ENCODE measurements around the gene SLC36A4. TPM values are rescaled to one million over a fixed set of nuclear protein-coding genes. Genes with fewer than 3 reads are reported as not detected.
"Not testable (repeated sequence)": the region's sequence is repeated elsewhere in the genome, so short reads cannot be mapped to it uniquely, and the experiment has no call there.

SLC36A4 gene
- total and polyA plus RNA-seq, 7 experiments from 2014 or later = 12.0 to 29.8 (median 20.2) TPM

DNA sequence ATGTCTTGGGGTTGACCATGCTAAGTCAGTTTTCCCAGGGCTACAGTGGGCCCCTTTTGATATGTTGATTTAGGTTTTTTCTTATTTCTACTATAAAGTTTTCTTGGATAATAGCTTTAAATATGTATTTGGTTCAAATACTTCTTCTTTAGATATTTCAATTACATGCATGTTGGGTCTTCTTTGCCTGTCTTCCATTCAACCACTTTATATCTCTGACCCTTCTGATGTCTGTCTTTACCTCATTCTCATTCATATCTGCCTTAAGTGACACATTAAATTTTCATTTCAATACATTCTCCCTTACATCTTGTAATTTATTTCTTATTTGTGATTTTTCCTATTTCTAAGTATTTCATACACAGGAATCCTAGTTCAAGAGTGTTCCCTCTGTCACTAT is 10.5 kb downstream of the SLC36A4 start:
- peaks cover 2 to 18% (median 6%) of the 10 kb centered on the region in 7 donors for H3K4me1 Mint-ChIP-seq
- peaks cover 4 to 19% (median 8%) of the 10 kb centered on the region in 11 donors for H3K9me3 Mint-ChIP-seq
- no peak overlapping the region for H3K4me3 Mint-ChIP-seq
- no peak overlapping the region for H3K27ac Mint-ChIP-seq
- POLR2A ChIA-PET = no interaction called here
- Histone ChIP-seq H3K4me1 (ENCODE audit: control insufficient read depth in 2 of 2, insufficient read depth in 2 of 2, low read length in 2 of 2) (no peaks in the 10 kb centered on the region), H3K36me3 (ENCODE audit: control insufficient read depth in 2 of 3, insufficient read depth in 3 of 3, low read length in 3 of 3) (peaks cover 0 to 6% (median 0%) of the 10 kb centered on the region in 3 experiments), H3K4me3 (ENCODE audit: low read length) (no peak overlapping the region), H3K9me3 (ENCODE audit: control insufficient read depth in 2 of 3, low read length in 3 of 3) (peaks cover 0 to 6% (median 0%) of the 10 kb centered on the region in 3 experiments), H3K27me3 (ENCODE audit: control insufficient read depth in 2 of 2, insufficient read depth in 2 of 2, low read length in 2 of 2) (no peaks in the 10 kb centered on the region), H3K27ac (ENCODE audit: low read depth, low read length) (no peak overlapping the region)
- intact Hi-C loops (cut with micrococcal nuclease) = no loop called here
- CTCF ChIA-PET = no interaction called here
- ATAC-seq (no peak), DNase-seq (no peak)
- H3K36me3 Mint-ChIP-seq = peaks cover 14 to 44% (median 28%) of the 10 kb centered on the region in 5 donors
- no peaks in the 10 kb centered on the region for H3K27me3 Mint-ChIP-seq

GRCh38 chr11:93177891-93178290 is 19.9 kb downstream of the SLC36A4 start:
- intact Hi-C loops (cut with micrococcal nuclease); H3K4me1 ChIP-seq (ENCODE audit: control insufficient read depth in 2 of 2, insufficient read depth in 2 of 2, low read length in 2 of 2); ATAC-seq; DNase-seq; POLR2A ChIA-PET; H3K4me3 Mint-ChIP-seq; H3K27ac ChIP-seq (ENCODE audit: low read depth, low read length); H3K4me1 Mint-ChIP-seq; H3K27me3 ChIP-seq (ENCODE audit: control insufficient read depth in 2 of 2, insufficient read depth in 2 of 2, low read length in 2 of 2); H3K27ac Mint-ChIP-seq; H3K27me3 Mint-ChIP-seq; H3K36me3 ChIP-seq (ENCODE audit: control insufficient read depth in 2 of 3, insufficient read depth in 3 of 3, low read length in 3 of 3); H3K4me3 ChIP-seq (ENCODE audit: low read length); H3K9me3 ChIP-seq (ENCODE audit: control insufficient read depth in 2 of 3, low read length in 3 of 3): not testable (repeated sequence)
- H3K9me3 Mint-ChIP-seq = peaks cover 0 to 12% (median 6%) of the 10 kb centered on the region in 11 donors
- CTCF ChIA-PET = interaction anchor here (0.9 kb wide), 1 partner anchor 48 kb away, joined by 3 read pairs; no protein-coding TSS in a partner anchor
- H3K36me3 Mint-ChIP-seq = peaks cover 26 to 60% (median 47%) of the 10 kb centered on the region in 5 donors

DNA sequence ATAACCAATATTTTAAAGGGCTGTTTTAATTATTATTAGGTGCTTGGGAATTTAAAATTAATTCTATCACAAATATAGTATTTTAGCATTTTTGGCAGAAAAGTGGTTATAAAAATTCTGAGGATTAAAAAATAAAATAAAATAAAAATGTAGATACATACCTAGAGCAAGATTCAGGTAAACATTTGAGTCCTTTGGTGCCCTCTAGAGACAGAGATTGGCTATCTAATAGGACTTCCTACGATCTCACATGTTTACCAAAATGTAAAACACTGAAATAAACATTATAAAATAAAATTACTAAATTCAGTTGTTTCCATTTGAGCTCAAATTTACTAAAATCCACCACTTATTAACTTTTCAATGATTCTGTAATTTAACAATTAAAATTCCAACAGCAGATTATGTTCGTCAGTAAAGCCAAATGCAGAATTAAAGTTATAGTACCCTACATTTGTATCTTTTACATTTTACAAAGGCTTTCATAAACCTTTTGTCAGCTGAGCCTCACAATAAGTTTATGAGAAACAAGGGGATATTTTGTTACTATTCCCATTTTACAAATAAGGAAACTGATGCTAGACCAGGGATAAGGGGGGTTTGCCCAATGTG is 27.7 kb downstream of the SLC36A4 start:
- Mint-ChIP-seq H3K27ac (no peak overlapping the region), H3K27me3 (no peaks in the 10 kb centered on the region), H3K36me3 (peaks cover 0 to 16% (median 10%) of the 10 kb centered on the region in 5 donors), H3K4me3 (no peak overlapping the region), H3K9me3 (peaks cover 0 to 2% (median 0%) of the 10 kb centered on the region in 11 donors), H3K4me1 (peaks cover 0 to 20% (median 13%) of the 10 kb centered on the region in 7 donors)
- no peak overlapping the region for H3K4me3 ChIP-seq (ENCODE audit: low read length)
- H3K4me1 ChIP-seq (ENCODE audit: control insufficient read depth in 2 of 2, insufficient read depth in 2 of 2, low read length in 2 of 2) = no peaks in the 10 kb centered on the region
- DNase-seq (peak in 1 of 9 donors; percentile 1), ATAC-seq (no peak)
- POLR2A ChIA-PET = no interaction called here
- no peaks in the 10 kb centered on the region for H3K27me3 ChIP-seq (ENCODE audit: control insufficient read depth in 2 of 2, insufficient read depth in 2 of 2, low read length in 2 of 2)
- intact Hi-C loops (cut with micrococcal nuclease) = loop anchor here in 1 of 2 donors (1.0 kb wide), 2 partner anchors 81 to 228 kb away; no protein-coding TSS in a partner anchor
- H3K36me3 ChIP-seq (ENCODE audit: control insufficient read depth in 2 of 3, insufficient read depth in 3 of 3, low read length in 3 of 3) = peaks cover 0 to 8% (median 0%) of the 10 kb centered on the region in 3 experiments
- no peaks in the 10 kb centered on the region for H3K9me3 ChIP-seq (ENCODE audit: control insufficient read depth in 2 of 3, low read length in 3 of 3)
- CTCF ChIA-PET = no interaction called here
- no peak overlapping the region for H3K27ac ChIP-seq (ENCODE audit: low read depth, low read length)

- Histone ChIP-seq H3K4me1 (ENCODE audit: control insufficient read depth in 2 of 2, insufficient read depth in 2 of 2, low read length in 2 of 2) (no peaks in the 10 kb centered on the region), H3K27me3 (ENCODE audit: control insufficient read depth in 2 of 2, insufficient read depth in 2 of 2, low read length in 2 of 2) (no peaks in the 10 kb centered on the region), H3K9me3 (ENCODE audit: control insufficient read depth in 2 of 3, low read length in 3 of 3) (no peaks in the 10 kb centered on the region), H3K36me3 (ENCODE audit: control insufficient read depth in 2 of 3, insufficient read depth in 3 of 3, low read length in 3 of 3) (peaks cover 0 to 14% (median 0%) of the 10 kb centered on the region in 3 experiments), H3K27ac (ENCODE audit: low read depth, low read length) (no peak overlapping the region), H3K4me3 (ENCODE audit: low read length) (no peak overlapping the region)
- no peak for DNase-seq
- no peaks in the 10 kb centered on the region for H3K27me3 Mint-ChIP-seq
- ChIA-PET CTCF (no interaction called here), POLR2A (no interaction called here)
- peaks cover 0 to 2% (median 0%) of the 10 kb centered on the region in 11 donors for H3K9me3 Mint-ChIP-seq
- intact Hi-C loops (cut with micrococcal nuclease) = no loop called here
- no peak for ATAC-seq
- peaks cover 5 to 24% (median 17%) of the 10 kb centered on the region in 5 donors for H3K36me3 Mint-ChIP-seq
- peaks cover 0 to 20% (median 13%) of the 10 kb centered on the region in 7 donors for H3K4me1 Mint-ChIP-seq
- no peak overlapping the region for H3K4me3 Mint-ChIP-seq
- H3K27ac Mint-ChIP-seq = no peak overlapping the region
Observed at GRCh38 chr11:93169143-93169542, 28.6 kb downstream of the SLC36A4 start.

GRCh38 chr11:93166862-93167261 is 30.9 kb downstream of the SLC36A4 start:
- H3K27ac Mint-ChIP-seq = no peak overlapping the region
- H3K4me1 Mint-ChIP-seq = peaks cover 0 to 20% (median 13%) of the 10 kb centered on the region in 7 donors
- H3K9me3 ChIP-seq (ENCODE audit: control insufficient read depth in 2 of 3, low read length in 3 of 3) = no peaks in the 10 kb centered on the region
- no peak overlapping the region for H3K27ac ChIP-seq (ENCODE audit: low read depth, low read length)
- ATAC-seq = no peak
- intact Hi-C loops (cut with micrococcal nuclease) = no loop called here
- H3K4me3 Mint-ChIP-seq = no peak overlapping the region
- POLR2A ChIA-PET = no interaction called here
- no peaks in the 10 kb centered on the region for H3K4me1 ChIP-seq (ENCODE audit: control insufficient read depth in 2 of 2, insufficient read depth in 2 of 2, low read length in 2 of 2)
- DNase-seq = no peak
- no peaks in the 10 kb centered on the region for H3K27me3 Mint-ChIP-seq
- H3K27me3 ChIP-seq (ENCODE audit: control insufficient read depth in 2 of 2, insufficient read depth in 2 of 2, low read length in 2 of 2) = no peaks in the 10 kb centered on the region
- H3K36me3 Mint-ChIP-seq = peaks cover 10 to 37% (median 32%) of the 10 kb centered on the region in 5 donors
- CTCF ChIA-PET = no interaction called here
- H3K4me3 ChIP-seq (ENCODE audit: low read length) = no peak overlapping the region
- no peaks in the 10 kb centered on the region for H3K9me3 Mint-ChIP-seq
- H3K36me3 ChIP-seq (ENCODE audit: control insufficient read depth in 2 of 3, insufficient read depth in 3 of 3, low read length in 3 of 3) = peaks cover 0 to 26% (median 0%) of the 10 kb centered on the region in 3 experiments

DNA sequence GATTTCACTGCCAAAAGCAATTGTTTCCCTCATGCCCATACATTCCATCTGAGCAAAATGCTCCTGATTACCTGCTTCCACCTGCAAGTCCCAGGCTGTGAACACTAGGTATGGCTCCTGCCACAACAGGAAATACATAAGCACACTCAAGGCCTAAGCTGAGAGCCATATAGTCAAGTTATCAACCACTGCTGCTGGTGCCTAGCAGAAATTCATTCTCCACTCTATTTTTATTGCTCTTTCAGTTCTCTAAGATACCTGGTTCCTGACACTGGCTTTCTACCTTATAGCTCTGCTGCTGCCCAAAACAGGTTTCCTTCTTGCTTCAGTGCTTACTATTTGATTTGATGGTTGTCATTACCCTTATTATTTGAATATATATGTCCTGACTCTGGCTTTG is 31.6 kb downstream of the SLC36A4 start:
- Mint-ChIP-seq H3K36me3 (peaks cover 10 to 44% (median 32%) of the 10 kb centered on the region in 5 donors), H3K27ac (no peak overlapping the region), H3K4me1 (peaks cover 0 to 20% (median 12%) of the 10 kb centered on the region in 7 donors), H3K4me3 (no peak overlapping the region), H3K27me3 (no peaks in the 10 kb centered on the region), H3K9me3 (no peaks in the 10 kb centered on the region)
- no peak for DNase-seq
- Histone ChIP-seq H3K4me1 (ENCODE audit: control insufficient read depth in 2 of 2, insufficient read depth in 2 of 2, low read length in 2 of 2) (no peaks in the 10 kb centered on the region), H3K36me3 (ENCODE audit: control insufficient read depth in 2 of 3, insufficient read depth in 3 of 3, low read length in 3 of 3) (peaks cover 0 to 26% (median 0%) of the 10 kb centered on the region in 3 experiments), H3K27me3 (ENCODE audit: control insufficient read depth in 2 of 2, insufficient read depth in 2 of 2, low read length in 2 of 2) (no peaks in the 10 kb centered on the region), H3K4me3 (ENCODE audit: low read length) (no peak overlapping the region), H3K27ac (ENCODE audit: low read depth, low read length) (no peak overlapping the region), H3K9me3 (ENCODE audit: control insufficient read depth in 2 of 3, low read length in 3 of 3) (no peaks in the 10 kb centered on the region)
- CTCF ChIA-PET = no interaction called here
- intact Hi-C loops (cut with micrococcal nuclease) = no loop called here
- no peak for ATAC-seq
- POLR2A ChIA-PET = no interaction called here

DNA sequence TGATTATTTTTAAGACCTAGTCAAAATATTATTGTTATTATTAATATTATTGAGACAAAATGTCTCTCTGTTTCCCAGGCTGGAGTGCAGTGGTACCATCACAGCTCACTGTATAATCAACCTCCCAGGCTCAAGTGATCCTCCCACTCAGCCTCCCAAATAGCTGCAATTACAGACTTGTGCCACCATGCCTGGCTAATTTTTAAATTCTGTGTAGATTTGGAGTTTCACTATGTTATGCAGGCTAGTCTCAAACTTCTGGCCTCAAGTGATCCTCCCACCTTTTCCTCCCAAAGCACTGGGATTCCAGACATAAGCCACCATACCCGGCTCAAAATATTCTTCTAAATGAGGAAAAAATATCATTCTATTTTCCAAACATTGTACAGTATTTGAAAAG is 37.0 kb downstream of the SLC36A4 start:
- CTCF ChIA-PET = no interaction called here
- Histone ChIP-seq H3K4me1 (ENCODE audit: control insufficient read depth in 2 of 2, insufficient read depth in 2 of 2, low read length in 2 of 2) (no peaks in the 10 kb centered on the region), H3K9me3 (ENCODE audit: control insufficient read depth in 2 of 3, low read length in 3 of 3) (no peaks in the 10 kb centered on the region), H3K27me3 (ENCODE audit: control insufficient read depth in 2 of 2, insufficient read depth in 2 of 2, low read length in 2 of 2) (no peaks in the 10 kb centered on the region), H3K27ac (ENCODE audit: low read depth, low read length) (no peak overlapping the region), H3K36me3 (ENCODE audit: control insufficient read depth in 2 of 3, insufficient read depth in 3 of 3, low read length in 3 of 3) (peaks cover 0 to 19% (median 0%) of the 10 kb centered on the region in 3 experiments), H3K4me3 (ENCODE audit: low read length) (no peak overlapping the region)
- DNase-seq (no peak), ATAC-seq (no peak)
- POLR2A ChIA-PET = no interaction called here
- Mint-ChIP-seq H3K27me3 (no peaks in the 10 kb centered on the region), H3K4me1 (no peaks in the 10 kb centered on the region), H3K9me3 (peaks cover 0 to 16% (median 3%) of the 10 kb centered on the region in 11 donors), H3K27ac (no peak overlapping the region), H3K36me3 (peaks cover 16 to 66% (median 50%) of the 10 kb centered on the region in 5 donors), H3K4me3 (no peak overlapping the region)
- intact Hi-C loops (cut with micrococcal nuclease) = no loop called here
